Upper lobe of right lung (tissue), 1 donor: Measurements from ENCODE around the gene RREB1. TPM values are rescaled to one million over a fixed set of nuclear protein-coding genes. Genes with fewer than 3 reads are reported as not detected.
"Not testable (repeated sequence)": the region's sequence is repeated elsewhere in the genome, so short reads cannot be mapped to it uniquely, and the experiment has no call there.

Experiments
- ATAC-seq: fragments of 200-7000 bp; cut with Tn5 transposase; one replicate; pipeline ENCODE4 v1.9.1; 2020; ENCODE audit warnings: mild to moderate bottlenecking, moderate library complexity
- DNase-seq: peaks from one replicate; pipeline ENCODE4 v3.0.0-alpha.2; 2020
- H3K27ac ChIP-seq: fragments of 200-600 bp; one replicate; pipeline ENCODE4 v1.8.0; 2022
- H3K27me3 ChIP-seq: fragments of 200-600 bp; one replicate; pipeline ENCODE4 v1.8.0; 2022; ENCODE audit warnings: mild to moderate bottlenecking
- H3K36me3 ChIP-seq: fragments of 200-600 bp; one replicate; pipeline ENCODE4 v1.8.0; 2022
- H3K4me1 ChIP-seq: fragments of 200-600 bp; one replicate; pipeline ENCODE4 v1.8.0; 2022
- H3K4me3 ChIP-seq: fragments of 200-600 bp; one replicate; pipeline ENCODE4 v1.8.0; 2022; ENCODE audit warnings: mild to moderate bottlenecking
- H3K9me3 ChIP-seq: fragments of 200-600 bp; one replicate; pipeline ENCODE4 v1.8.0; 2022
- CTCF ChIP-seq: fragments of 200-600 bp; IDR thresholded peaks from one replicate; pipeline ENCODE4 v1.8.0; 2022; ENCODE audit warnings: antibody characterized with exemption
- intact Hi-C: fragments of 100-400 bp; cut with DNase I; formaldehyde crosslinking; loops from one replicate; pipeline ENCODE4 v1.11.0; 2022
- total RNA-seq: library from RNA; stranded (reverse); fragmentation: NEBNext Ultra II Directional; extraction: Animal tissue kit (Norgen Biotek cat#: 25700); gene quantifications from one replicate; pipeline ENCODE4 v1.2.1, GENCODE V29; 2021
- donor health status: DM: no; HTN: yes; CAD: no; lungs with severe emphysema.

Gene RREB1
- total RNA-seq, 1 donor from 2014 or later, result 60.2 TPM

GRCh38 chr6:7264041-7264440 lies 156.3 kb downstream of the RREB1 start:
- H3K4me3 ChIP-seq, result no peak overlapping the region
- intact Hi-C loops, result no loop called here
- no peaks in the 10 kb centered on the region for H3K36me3 ChIP-seq
- no peak for ATAC-seq
- no peak overlapping the region for H3K27ac ChIP-seq
- TF ChIP-seq CTCF, result no peak
- peaks cover 7% of the 10 kb centered on the region for H3K4me1 ChIP-seq
- no peaks in the 10 kb centered on the region for H3K9me3 ChIP-seq
- no peak for DNase-seq
- H3K27me3 ChIP-seq, result no peaks in the 10 kb centered on the region

- TF ChIP-seq CTCF, result no peak
- Histone ChIP-seq H3K27ac (no peak overlapping the region), H3K36me3 (no peaks in the 10 kb centered on the region), H3K4me1 (peaks cover 7% of the 10 kb centered on the region), H3K4me3 (no peak overlapping the region), H3K27me3 (no peaks in the 10 kb centered on the region), H3K9me3 (no peaks in the 10 kb centered on the region)
- no peak for DNase-seq
- intact Hi-C loops, result no loop called here
- ATAC-seq, result no peak
Observed at GRCh38 chr6:7264686-7265384, 157.1 kb downstream of the RREB1 start.

- DNase-seq, intact Hi-C loops, ATAC-seq, H3K4me3 ChIP-seq, H3K27me3 ChIP-seq, H3K36me3 ChIP-seq, H3K27ac ChIP-seq, H3K4me1 ChIP-seq, H3K9me3 ChIP-seq: not testable (repeated sequence)
Observed at GRCh38 chr6:7265385-7265726, 157.6 kb downstream of the RREB1 start.

- H3K27me3 ChIP-seq, result no peaks in the 10 kb centered on the region
- intact Hi-C loops, result no loop called here
- H3K36me3 ChIP-seq, result no peaks in the 10 kb centered on the region
- no peak overlapping the region for H3K27ac ChIP-seq
- no peak overlapping the region for H3K4me3 ChIP-seq
- no peaks in the 10 kb centered on the region for H3K4me1 ChIP-seq
- ATAC-seq (no peak), DNase-seq (no peak)
- TF ChIP-seq CTCF, result no peak
- no peaks in the 10 kb centered on the region for H3K9me3 ChIP-seq
Observed at GRCh38 chr6:7267071-7267465, 159.3 kb downstream of the RREB1 start.

DNA sequence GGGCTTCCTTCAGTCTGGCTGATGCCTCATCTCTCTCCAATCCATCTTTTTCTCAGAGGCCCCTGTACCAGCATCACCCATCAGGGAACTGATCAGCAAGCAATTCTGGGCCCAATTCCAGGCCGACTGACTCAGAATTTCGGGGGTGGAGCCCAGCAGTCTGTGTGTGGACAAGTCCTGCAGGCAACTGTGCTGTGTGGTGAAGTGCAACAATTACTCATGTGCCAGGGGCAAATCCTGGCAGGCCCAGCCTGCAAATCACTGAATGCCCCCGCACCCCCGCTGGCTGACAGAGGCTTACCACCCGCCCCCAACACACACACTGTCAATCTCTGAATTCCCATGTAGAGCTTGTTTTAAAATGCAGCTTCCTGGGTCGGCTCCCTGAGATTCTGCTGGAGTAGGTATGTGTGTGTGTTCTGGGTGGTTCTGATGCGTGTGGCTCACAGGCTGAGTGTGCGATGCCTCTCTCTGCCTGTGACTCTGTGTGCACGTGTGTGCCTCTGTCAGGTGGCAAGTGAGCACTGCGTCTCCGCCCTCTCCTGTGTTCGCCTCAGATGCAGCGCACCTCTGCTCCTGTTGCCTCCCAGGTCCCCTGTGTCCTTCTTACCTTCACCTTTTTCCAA lies 159.8 kb downstream of the RREB1 start:
- ATAC-seq, result peak; percentile 47
- H3K9me3 ChIP-seq, result no peaks in the 10 kb centered on the region
- intact Hi-C loops, result no loop called here
- no peaks in the 10 kb centered on the region for H3K4me1 ChIP-seq
- H3K27me3 ChIP-seq, result no peaks in the 10 kb centered on the region
- H3K36me3 ChIP-seq, result no peaks in the 10 kb centered on the region
- no peak for DNase-seq
- no peak for TF ChIP-seq CTCF
- no peak overlapping the region for H3K27ac ChIP-seq
- H3K4me3 ChIP-seq, result no peak overlapping the region

DNA sequence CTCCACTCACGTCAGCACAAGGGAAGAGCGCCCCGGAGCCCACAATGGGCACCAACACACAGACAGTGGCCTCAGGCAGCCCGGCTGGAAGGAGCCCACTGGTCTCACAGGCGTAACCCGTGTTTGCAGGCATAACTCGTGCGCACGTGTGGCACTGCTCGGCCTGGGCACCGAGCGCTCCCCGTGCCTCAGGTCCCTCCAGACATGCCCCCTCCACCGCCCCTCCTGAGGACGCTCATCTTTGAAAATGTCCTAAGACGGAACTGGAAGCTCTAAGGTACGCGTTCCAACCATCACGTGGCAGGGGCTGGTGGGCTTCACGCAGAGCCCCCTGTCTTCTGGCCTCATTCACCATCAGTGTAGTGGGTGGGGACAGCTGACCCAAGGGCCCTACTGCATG lies 160.6 kb downstream of the RREB1 start:
- DNase-seq (no peak), ATAC-seq (no peak)
- Histone ChIP-seq H3K9me3 (no peaks in the 10 kb centered on the region), H3K27ac (no peak overlapping the region), H3K27me3 (no peaks in the 10 kb centered on the region), H3K4me1 (no peaks in the 10 kb centered on the region), H3K4me3 (no peak overlapping the region), H3K36me3 (no peaks in the 10 kb centered on the region)
- no peak for TF ChIP-seq CTCF
- intact Hi-C loops, result no loop called here
